Measurements from ENCODE around the gene PDLIM1. TPM values are rescaled to one million over a fixed set of nuclear protein-coding genes. Genes with fewer than 3 reads are reported as not detected.

PDLIM1 gene
- total and polyA plus RNA-seq, 2 experiments from 2014 or later = 111 to 233 TPM

DNA sequence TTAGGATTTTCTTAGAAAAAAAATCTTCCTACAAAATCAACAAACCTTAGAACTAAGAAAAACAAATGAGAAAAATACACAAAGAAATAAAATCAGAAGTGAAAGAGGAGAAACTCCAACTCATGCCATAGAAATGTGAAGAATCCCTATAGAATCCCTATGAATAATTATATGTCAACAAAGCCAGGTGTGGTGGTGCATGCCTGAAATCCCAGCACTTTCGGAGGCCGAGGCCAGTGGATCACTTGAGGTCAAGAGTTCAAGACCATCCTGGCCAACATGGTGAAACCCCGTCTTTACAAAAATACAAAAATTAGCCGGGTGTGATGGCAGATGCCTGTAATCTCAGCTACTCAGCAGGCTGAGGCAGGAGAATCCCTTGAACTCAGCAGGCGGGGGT is 69.7 kb downstream of the PDLIM1 start:
- DNase-seq (ENCODE audit: low spot score) = peak; percentile 78
- no peaks in the 10 kb centered on the region for H3K79me2 ChIP-seq (replicated peaks; ENCODE audit: insufficient read depth)
- peak overlapping the region; percentile 92 for H3K27ac Mint-ChIP-seq

More for the DNA sequence above, 69.7 kb downstream of the PDLIM1 start:
- Histone ChIP-seq H3K27me3 (ENCODE audit: insufficient read depth) (no peaks in the 10 kb centered on the region), H3K27ac (ENCODE audit: low read depth) (peak overlapping the region; percentile 60), H3K4me1 (ENCODE audit: insufficient read depth) (peaks cover 15% of the 10 kb centered on the region), H2AFZ (no peak overlapping the region), H3K4me3 (no peak overlapping the region), H3K4me2 (no peak overlapping the region), H4K20me1 (replicated peaks; ENCODE audit: insufficient read depth) (no peaks in the 10 kb centered on the region), H3F3A (replicated peaks; ENCODE audit: low read depth) (no peaks in the 10 kb centered on the region), H3K9me2 (ENCODE audit: insufficient read depth) (peaks cover 8% of the 10 kb centered on the region; the same call in 1 of the 2 replicates), H3K36me3 (ENCODE audit: insufficient read depth) (no peaks in the 10 kb centered on the region; the same call in 1 of the 2 replicates)
- H3K36me3 Mint-ChIP-seq (ENCODE audit: low read depth) = peaks cover 49% of the 10 kb centered on the region
- H3K4me1 Mint-ChIP-seq = peaks cover 23% of the 10 kb centered on the region
- ATAC-seq = peak; percentile 63
- H3K27me3 Mint-ChIP-seq (ENCODE audit: insufficient read depth, low read depth, poor library complexity) = no peaks in the 10 kb centered on the region
- no peak overlapping the region for H3K4me3 Mint-ChIP-seq
- peaks cover 14% of the 10 kb centered on the region; the same call in 2 of the 3 replicates for H3K9me3 Mint-ChIP-seq
- no peak for TF ChIP-seq CREB1 (CRISPR knock-in tag; IDR thresholded peaks at IDR 0.05; ENCODE audit: low read depth)
- TF ChIP-seq, protein P1, sequence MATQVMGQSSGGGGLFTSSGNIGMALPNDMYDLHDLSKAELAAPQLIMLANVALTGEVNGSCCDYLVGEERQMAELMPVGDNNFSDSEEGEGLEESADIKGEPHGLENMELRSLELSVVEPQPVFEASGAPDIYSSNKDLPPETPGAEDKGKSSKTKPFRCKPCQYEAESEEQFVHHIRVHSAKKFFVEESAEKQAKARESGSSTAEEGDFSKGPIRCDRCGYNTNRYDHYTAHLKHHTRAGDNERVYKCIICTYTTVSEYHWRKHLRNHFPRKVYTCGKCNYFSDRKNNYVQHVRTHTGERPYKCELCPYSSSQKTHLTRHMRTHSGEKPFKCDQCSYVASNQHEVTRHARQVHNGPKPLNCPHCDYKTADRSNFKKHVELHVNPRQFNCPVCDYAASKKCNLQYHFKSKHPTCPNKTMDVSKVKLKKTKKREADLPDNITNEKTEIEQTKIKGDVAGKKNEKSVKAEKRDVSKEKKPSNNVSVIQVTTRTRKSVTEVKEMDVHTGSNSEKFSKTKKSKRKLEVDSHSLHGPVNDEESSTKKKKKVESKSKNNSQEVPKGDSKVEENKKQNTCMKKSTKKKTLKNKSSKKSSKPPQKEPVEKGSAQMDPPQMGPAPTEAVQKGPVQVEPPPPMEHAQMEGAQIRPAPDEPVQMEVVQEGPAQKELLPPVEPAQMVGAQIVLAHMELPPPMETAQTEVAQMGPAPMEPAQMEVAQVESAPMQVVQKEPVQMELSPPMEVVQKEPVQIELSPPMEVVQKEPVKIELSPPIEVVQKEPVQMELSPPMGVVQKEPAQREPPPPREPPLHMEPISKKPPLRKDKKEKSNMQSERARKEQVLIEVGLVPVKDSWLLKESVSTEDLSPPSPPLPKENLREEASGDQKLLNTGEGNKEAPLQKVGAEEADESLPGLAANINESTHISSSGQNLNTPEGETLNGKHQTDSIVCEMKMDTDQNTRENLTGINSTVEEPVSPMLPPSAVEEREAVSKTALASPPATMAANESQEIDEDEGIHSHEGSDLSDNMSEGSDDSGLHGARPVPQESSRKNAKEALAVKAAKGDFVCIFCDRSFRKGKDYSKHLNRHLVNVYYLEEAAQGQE (IDR thresholded peaks at IDR 0.05; ENCODE audit: unreplicated experiment) = no peak
- no peak for TF ChIP-seq EZH2 (IDR thresholded peaks at IDR 0.05; ENCODE audit: low read depth, unreplicated experiment)
- no peak for TF ChIP-seq ZNF331 (CRISPR knock-in tag; IDR thresholded peaks at IDR 0.05; ENCODE audit: low read depth)
- TF ChIP-seq STAT1 (IDR thresholded peaks at IDR 0.05; ENCODE audit: unreplicated experiment) = no peak
- TF ChIP-seq, protein P2, sequence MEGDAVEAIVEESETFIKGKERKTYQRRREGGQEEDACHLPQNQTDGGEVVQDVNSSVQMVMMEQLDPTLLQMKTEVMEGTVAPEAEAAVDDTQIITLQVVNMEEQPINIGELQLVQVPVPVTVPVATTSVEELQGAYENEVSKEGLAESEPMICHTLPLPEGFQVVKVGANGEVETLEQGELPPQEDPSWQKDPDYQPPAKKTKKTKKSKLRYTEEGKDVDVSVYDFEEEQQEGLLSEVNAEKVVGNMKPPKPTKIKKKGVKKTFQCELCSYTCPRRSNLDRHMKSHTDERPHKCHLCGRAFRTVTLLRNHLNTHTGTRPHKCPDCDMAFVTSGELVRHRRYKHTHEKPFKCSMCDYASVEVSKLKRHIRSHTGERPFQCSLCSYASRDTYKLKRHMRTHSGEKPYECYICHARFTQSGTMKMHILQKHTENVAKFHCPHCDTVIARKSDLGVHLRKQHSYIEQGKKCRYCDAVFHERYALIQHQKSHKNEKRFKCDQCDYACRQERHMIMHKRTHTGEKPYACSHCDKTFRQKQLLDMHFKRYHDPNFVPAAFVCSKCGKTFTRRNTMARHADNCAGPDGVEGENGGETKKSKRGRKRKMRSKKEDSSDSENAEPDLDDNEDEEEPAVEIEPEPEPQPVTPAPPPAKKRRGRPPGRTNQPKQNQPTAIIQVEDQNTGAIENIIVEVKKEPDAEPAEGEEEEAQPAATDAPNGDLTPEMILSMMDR (conservative IDR thresholded peaks at IDR 0.05; ENCODE audit: low read depth in 2 of 2) = no peak
- TF ChIP-seq POLR2AphosphoS5 (IDR thresholded peaks at IDR 0.05; ENCODE audit: low read depth) = no peak
- TF ChIP-seq ZNF114 (CRISPR knock-in tag; IDR thresholded peaks at IDR 0.05) = no peak
- no peak for TF ChIP-seq NANOG (IDR thresholded peaks at IDR 0.05; ENCODE audit: borderline replicate concordance)
- TF ChIP-seq, protein P3, sequence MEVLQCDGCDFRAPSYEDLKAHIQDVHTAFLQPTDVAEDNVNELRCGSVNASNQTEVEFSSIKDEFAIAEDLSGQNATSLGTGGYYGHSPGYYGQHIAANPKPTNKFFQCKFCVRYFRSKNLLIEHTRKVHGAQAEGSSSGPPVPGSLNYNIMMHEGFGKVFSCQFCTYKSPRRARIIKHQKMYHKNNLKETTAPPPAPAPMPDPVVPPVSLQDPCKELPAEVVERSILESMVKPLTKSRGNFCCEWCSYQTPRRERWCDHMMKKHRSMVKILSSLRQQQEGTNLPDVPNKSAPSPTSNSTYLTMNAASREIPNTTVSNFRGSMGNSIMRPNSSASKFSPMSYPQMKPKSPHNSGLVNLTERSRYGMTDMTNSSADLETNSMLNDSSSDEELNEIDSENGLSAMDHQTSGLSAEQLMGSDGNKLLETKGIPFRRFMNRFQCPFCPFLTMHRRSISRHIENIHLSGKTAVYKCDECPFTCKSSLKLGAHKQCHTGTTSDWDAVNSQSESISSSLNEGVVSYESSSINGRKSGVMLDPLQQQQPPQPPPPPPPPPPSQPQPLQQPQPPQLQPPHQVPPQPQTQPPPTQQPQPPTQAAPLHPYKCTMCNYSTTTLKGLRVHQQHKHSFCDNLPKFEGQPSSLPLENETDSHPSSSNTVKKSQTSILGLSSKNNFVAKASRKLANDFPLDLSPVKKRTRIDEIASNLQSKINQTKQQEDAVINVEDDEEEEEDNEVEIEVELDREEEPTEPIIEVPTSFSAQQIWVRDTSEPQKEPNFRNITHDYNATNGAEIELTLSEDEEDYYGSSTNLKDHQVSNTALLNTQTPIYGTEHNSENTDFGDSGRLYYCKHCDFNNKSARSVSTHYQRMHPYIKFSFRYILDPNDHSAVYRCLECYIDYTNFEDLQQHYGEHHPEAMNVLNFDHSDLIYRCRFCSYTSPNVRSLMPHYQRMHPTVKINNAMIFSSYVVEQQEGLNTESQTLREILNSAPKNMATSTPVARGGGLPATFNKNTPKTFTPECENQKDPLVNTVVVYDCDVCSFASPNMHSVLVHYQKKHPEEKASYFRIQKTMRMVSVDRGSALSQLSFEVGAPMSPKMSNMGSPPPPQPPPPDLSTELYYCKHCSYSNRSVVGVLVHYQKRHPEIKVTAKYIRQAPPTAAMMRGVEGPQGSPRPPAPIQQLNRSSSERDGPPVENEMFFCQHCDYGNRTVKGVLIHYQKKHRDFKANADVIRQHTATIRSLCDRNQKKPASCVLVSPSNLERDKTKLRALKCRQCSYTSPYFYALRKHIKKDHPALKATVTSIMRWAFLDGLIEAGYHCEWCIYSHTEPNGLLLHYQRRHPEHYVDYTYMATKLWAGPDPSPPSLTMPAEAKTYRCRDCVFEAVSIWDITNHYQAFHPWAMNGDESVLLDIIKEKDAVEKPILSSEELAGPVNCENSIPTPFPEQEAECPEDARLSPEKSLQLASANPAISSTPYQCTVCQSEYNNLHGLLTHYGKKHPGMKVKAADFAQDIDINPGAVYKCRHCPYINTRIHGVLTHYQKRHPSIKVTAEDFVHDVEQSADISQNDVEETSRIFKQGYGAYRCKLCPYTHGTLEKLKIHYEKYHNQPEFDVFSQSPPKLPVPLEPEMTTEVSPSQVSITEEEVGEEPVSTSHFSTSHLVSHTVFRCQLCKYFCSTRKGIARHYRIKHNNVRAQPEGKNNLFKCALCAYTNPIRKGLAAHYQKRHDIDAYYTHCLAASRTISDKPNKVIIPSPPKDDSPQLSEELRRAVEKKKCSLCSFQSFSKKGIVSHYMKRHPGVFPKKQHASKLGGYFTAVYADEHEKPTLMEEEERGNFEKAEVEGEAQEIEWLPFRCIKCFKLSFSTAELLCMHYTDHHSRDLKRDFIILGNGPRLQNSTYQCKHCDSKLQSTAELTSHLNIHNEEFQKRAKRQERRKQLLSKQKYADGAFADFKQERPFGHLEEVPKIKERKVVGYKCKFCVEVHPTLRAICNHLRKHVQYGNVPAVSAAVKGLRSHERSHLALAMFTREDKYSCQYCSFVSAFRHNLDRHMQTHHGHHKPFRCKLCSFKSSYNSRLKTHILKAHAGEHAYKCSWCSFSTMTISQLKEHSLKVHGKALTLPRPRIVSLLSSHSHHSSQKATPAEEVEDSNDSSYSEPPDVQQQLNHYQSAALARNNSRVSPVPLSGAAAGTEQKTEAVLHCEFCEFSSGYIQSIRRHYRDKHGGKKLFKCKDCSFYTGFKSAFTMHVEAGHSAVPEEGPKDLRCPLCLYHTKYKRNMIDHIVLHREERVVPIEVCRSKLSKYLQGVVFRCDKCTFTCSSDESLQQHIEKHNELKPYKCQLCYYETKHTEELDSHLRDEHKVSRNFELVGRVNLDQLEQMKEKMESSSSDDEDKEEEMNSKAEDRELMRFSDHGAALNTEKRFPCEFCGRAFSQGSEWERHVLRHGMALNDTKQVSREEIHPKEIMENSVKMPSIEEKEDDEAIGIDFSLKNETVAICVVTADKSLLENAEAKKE (CRISPR knock-in tag; IDR thresholded peaks at IDR 0.05) = no peak
- TF ChIP-seq, protein P4, sequence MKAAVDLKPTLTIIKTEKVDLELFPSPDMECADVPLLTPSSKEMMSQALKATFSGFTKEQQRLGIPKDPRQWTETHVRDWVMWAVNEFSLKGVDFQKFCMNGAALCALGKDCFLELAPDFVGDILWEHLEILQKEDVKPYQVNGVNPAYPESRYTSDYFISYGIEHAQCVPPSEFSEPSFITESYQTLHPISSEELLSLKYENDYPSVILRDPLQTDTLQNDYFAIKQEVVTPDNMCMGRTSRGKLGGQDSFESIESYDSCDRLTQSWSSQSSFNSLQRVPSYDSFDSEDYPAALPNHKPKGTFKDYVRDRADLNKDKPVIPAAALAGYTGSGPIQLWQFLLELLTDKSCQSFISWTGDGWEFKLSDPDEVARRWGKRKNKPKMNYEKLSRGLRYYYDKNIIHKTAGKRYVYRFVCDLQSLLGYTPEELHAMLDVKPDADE (IDR thresholded peaks at IDR 0.05) = no peak
- no peak for TF ChIP-seq JUNB (IDR thresholded peaks at IDR 0.05; ENCODE audit: unreplicated experiment)
- TF ChIP-seq EZH2phosphoT487 (IDR thresholded peaks at IDR 0.05; ENCODE audit: unreplicated experiment) = no peak
